DMS114 treated with DMSO at 0.1 percent for 48 hours (cell line): ENCODE results near the gene TRAPPC1.

ENCODE experiments used
- DNase-seq: peaks from one replicate; lab custom pipeline; 2025; ENCODE audit not compliant: unreplicated experiment; lab: John Stamatoyannopoulos, UW

The TRAPPC1 gene

DNA sequence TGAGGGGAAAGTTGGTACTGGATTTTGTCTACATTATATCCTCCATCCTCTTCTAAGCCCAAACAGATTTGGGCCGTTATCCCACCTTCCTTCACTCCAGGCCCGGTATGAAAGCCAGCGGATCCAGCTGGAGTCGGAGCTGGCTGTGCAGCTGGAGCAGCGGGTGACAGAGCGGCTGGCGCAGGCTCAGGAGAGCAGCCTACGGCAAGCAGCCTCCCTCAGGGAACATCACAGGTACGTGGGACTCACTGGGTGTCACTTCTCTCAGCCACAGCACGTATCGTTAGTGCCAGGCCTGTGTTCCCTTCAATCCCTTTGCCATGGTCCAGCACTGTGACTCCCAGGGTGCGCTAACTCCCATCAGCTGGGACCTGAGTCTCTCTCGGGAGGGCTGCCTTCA lies 11.5 kb upstream of the TRAPPC1 start:
- no peak for DNase-seq

DNA sequence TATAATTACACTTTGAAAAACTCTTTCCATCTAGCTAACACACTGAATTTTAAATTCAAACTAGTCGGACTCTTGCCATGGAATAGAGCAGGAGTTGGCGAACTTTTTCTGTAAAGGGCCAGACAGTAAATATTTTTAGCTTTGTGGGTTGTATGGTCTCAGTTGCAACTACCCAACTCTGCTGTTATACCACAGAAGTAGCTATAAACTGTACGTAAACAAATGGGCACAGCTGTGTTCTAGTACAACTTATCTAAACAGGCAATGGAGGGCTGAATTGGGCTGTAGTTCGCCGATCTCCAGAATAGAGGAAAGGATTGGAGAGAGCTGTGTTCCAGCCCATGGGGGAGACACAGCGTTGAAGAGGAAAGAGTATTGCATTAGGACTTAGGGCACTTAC lies 9.0 kb upstream of the TRAPPC1 start:
- DNase-seq: no peak

DNA sequence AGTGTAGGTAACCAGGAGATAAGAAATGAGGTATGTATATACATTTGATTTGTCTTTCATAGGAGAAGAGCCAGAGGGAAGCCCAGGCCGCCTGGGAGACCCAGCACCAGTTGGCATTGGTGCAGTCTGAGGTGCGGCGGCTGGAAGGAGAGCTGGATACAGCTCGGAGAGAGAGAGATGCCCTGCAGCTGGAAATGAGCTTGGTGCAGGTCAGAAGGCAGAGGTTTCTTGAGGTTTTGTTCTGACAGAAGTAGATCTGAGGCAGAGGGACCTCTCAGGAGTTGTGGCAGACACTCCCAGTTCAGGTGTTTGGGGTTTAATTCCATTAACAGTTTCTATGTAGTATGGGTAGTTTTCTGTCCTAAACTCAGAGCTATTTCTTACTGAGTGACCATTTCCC lies 8.3 kb upstream of the TRAPPC1 start:
- DNase-seq: no peak

DNA sequence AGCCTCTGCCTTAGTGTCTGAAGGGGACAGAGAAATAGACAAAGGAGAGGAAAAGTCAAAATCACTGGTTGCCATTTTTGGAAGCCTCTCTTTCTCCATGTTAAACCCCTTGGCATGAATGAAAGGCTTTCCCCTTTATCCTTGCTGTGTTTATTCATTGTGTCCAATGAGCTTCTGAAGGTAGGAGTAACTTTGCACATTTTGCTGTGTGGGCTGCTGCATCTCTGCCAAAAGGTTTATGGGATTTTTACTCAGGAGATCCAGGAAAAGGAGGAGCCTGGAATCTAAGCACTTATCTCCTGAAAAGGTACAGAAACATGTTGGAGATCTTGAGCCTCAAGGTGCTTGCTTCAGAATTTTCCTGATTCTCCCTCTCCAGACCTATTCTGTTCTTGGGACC lies 4.1 kb upstream of the TRAPPC1 start:
- DNase-seq: no peak

DNA sequence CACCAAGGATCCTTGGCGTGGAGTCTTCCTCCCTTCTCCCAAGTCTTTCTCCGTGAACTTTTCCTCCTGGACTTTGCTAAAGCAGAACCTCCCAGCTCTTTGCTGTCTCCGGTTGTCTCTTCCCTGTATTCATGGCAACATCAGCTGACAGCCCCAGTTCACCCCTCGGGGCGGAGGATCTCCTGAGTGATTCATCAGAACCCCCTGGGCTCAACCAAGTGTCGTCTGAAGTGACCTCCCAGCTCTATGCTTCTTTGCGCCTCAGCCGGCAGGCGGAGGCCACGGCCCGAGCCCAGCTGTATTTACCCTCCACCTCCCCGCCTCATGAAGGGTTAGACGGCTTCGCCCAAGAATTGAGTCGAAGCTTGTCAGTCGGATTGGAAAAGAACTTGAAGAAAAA lies 1.2 kb upstream of the TRAPPC1 start:
- no peak for DNase-seq

DNA sequence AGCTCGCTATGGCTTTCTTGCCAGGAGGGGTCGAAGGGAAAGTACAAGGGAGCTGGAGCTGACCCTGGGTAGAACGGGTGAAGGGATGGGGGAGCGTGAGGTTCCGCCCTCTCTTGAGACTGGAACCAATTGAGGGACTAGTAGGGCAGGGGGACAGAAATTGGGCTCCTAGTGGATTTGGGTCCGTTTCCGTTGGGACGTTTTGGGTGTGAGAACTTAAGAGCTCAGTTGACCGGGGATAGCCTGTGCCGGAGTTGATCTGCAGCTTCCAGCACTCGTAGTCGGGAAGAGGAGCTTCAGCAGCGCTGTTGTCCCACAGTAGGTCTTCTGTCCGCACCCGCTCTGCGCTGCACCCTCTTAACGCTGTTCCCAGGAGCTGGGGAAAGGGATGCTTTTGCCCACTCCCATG lies 741 bp upstream of the TRAPPC1 start:
- DNase-seq: peak; percentile 22

DNA sequence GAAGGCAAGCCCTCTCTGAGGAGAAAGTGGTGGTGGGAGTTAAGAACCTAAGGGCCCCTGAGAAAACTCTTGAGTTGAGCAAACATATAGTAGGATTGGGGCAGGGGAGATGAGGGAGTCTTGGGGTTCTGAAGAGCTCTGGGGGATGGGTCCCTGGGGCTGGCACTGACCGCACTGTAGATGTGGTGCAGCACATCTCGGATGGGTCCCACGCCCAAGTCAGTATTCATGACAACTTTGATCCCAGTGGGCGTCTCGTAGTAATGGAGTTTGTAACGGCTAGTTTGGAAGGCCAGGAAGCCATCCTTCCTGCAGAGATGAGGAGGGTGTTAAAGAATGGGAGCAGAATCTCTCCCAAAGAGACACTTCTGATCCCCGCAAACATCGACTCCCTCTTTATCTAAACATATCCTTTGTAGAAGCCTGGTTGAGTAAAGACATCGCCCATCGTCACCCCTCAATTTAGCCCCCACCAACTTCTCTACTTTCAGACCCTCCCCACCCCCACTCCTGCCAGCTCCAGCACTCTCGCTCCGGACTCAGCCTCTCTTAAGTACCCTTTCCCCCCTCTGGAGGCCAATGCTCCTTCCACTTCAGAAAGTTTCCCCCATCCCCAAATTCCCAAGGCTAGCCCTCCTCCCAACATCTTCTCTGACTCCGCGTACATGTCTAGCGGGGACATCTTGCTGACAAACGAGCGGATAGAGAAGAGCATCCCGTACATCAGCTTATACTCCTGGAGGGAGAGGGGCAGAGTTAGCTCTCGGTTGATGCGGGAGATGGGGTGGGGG lies 710 bp downstream of the TRAPPC1 start:
- no peak for DNase-seq

DNA sequence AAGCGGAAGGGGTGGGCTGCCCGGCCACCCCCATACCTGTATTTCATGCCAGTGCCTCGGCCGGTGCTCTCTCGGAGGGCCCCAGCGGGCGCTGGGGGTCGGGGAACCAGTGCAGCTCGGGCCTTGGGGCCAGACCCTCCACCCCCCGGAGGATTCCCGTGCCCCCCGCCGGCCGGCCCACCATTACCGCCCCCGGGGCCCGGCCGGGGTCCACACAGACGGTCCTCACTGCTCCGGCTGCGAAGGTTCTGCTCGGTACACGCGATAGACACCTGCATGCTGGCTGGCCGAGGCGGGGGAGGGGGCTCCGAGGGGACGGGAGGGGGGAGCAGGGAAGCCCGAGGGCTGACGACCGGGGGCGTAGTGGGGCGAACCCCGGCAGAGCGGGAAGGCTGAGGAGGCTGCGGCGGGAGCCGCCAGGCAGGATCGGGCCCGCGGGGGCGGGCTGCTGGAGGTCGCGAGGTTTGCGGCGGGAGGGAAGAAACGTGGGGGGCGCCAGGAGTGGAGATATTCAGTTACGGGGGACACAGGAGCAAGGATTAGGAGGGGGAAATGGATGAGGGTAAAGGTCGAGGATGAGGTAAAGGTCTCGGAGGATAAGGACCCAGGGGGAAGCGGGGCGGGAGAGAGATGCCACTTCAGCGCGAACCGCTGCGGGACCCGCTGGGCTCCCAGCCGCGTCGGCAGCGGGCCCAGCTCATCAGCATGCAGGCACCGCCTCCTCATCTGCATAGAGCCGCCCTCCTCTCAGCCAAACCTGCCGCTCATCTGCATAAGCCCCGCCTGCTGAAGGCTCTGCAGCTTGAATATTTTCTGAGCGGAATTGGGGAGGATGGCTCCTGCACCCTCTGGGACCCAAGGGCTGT lies 2.4 kb downstream of the TRAPPC1 start, which contains the start of gene KCNAB3:
Gene KCNAB3 (minus strand): TSS at position 699 of the 866 bp plus-strand sequence. CDS start 421 bp downstream, at position 278.
- DNase-seq: no peak

DNA sequence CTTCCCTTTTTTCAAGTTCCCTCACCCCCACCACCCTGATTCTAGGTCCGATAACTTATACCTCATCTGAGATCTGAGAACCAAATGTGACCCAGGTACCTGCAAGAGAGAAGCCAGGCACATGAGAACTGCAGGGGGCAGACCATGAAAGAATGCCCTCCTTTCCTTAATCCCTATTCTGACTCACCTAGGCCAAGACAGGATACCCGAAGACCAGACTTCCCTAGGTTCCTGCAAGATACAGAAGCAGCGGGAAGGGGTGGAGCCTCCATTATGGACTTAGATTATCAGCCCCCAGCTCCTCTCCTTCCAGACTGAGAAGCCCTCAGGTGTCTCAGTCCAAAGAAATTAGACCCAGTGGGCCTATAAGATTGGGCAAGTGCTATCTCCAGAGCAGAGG lies 4.2 kb downstream of the TRAPPC1 start:
- no peak for DNase-seq

DNA sequence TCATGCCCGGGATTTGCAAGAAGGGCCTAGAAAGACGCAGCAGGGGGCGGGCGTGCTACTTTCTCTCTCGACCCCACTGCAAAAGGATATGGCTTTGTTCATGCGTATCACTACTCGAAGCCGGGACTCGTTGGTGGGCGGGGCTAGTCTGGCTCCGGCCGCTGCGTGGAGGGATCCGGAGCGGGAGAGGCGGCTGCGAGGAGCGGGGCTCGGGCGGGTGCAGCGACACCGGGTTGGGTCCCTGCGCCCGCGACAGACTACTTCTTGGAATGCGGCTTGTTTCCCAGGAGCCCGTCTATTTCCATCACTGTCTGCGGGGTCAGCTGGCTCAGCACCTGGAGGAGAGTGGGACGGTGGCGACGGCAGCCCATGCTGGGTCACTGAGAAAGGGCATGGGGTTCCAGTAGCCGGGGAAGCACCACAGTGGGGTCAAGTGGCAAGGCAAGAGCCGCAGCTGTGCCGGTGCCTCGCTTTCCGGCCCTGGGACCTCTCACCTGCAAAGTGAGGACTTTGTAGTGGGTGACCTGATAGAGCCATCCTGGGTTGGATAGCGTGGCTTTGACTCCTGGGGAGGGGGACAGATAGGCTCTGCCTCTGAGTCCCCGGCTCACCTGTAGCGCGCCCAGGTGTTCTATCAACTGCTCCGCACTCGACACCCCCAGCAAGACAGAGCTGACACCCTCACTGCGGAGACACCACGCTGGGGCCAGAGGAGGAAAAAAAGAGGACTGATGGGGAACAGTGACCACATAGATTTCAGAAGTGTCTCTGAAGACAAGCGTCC lies 8.7 kb downstream of the TRAPPC1 start:
- DNase-seq: no peak

DNA sequence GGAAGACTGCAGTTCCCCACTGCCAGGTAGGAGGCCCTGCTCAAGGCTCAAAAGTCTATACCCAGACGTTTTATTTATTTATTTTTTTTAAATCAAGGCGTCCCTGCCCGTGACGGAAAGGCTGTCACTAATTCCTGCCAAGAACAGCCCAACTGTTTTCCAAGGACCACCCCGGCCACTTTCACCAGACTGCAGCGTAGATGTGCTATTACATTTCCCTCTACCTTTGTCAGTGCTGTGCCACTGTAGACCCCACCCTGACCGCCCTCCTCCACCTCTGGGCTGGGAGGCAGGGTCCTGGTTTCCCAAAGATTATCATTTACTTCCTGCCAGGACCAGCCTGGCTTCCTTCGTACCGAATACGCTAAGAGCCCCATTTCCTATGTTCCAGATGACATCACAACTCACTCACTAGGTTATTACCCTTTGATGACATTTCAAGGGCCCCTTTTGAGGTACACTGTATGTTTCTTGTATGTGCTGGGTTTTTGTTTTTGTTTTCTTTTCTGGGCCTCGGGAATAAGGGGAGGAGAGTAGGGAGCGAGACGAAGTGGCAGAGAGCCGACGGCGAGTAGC lies 9.4 kb downstream of the TRAPPC1 start:
- no peak for DNase-seq

DNA sequence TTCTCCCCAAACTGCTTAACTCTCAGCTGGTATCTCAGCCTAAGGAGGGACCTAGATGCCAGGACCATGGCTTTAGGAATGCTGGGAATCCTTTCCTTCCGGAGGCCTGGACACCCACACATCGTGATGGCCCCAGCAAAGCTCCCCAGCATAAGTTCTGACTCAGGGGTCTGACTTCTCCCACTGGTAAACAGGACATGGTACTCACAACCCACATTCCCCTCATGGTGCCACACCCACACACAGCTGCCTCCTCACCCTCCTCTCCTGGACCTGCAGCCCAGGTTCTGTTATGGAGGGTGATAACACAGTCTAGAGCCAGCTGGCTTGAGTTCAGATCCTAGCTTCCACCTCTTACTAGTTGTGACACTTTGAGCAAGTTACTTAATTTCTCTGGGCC lies 14.9 kb downstream of the TRAPPC1 start:
- no peak for DNase-seq

DNA sequence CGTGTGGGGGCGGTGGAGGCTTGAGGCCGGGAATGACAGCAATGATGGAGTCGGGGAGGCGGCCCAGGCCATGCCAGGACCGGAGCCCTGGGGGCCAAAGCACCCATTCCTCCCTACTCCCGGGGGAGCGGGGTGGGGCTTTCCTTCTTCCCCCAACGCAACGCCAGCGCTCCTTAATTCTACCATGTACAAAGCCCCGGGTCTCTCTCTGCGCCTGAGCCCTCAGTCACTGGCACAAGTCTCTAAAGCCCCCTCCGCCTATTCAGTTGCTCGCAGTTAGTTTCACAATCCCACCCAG lies 15.4 kb downstream of the TRAPPC1 start:
- DNase-seq: no peak

DNA sequence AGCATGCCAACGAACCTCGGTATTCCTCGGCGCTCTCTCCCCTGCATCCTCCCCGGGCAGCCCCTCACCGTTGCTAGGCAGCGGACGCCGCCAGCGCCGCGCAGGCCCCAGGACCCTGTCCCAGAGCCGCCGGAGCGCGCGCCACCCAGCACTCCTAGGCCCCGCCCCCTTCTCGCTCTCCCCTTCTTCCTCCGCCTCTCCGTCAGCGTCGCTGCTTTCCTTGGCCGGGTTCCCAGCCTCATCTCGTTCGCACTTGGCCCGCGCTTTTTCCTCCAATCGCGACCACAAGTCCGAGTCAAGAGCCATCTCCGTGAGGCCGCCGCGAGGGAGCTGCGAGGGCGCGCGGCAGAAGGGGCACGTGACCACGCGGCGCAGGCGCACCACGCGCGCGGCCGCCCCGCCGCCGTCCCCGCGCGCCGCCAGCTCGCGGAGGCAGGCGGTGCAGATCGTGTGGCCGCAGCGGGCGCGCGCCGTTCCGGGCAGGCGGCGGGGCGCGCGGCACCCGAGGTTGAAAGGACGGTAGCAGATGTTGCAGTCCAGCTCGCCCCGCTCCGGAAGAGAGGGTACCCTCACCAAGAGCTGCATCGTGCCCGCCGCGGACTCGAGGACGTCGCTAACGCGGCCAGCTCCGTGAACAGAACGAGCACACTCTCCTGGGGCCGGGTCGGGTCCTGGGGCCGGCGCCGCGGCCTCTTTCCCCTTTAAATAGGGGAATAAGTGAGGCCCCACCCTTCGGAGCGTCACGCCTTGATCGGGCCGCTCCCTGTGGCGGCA lies 15.9 kb downstream of the TRAPPC1 start, which contains the start of gene RNF227:
Gene RNF227 (minus strand): TSS at position 679 of the 774 bp plus-strand sequence. CDS start 94 bp downstream, at position 585.
- DNase-seq: peak; percentile 84

DNA sequence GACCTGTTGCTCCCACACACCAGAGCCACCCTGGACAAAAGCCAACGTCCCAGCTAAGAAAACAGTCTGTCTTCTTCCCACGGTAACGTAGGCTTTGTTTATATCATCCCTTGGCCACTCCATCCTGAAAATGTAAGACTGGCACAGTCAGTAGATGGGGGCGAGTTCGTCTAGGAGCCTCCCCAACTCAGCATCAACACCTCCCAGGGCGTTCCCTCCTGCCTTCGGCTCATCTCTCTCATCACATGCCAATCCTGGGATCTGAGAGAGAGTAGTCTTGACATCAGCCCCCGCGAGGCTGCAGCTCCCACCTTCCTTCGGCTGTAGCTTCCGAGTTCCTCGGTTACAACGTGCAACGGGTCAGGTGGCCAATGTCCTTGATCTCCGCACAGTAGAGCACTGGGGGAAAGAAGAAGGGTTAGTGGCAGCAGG lies 16.6 kb downstream of the TRAPPC1 start:
- no peak for DNase-seq

DNA sequence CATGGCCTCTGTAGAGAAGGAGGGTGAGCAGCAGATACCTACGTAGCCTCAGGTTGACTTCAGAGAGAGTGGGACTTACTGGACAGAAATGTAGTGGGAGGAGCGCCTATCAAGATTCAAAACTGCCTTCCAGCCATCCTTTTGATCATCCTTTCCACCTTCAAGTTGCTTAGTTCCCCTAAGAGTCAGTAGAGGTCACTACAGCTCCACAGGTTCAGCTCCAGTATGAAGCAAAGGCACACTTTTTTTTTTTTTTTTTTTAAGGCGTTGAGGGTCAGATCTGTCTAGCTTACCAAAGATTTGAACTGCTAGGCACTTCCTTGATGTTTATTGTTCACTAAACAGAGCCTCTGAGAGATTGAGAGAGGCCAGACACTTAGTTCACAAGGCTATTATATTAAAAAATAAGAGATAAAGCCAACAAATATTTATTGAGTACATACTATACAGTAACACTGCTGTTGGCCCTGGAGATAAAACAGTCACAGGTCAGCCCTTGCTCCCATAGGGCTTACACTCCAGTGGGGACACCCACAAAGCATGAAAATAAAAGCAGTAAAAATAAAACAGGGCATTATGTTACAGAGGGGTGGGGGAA lies 18.7 kb downstream of the TRAPPC1 start:
- peak; percentile 52 for DNase-seq

DNA sequence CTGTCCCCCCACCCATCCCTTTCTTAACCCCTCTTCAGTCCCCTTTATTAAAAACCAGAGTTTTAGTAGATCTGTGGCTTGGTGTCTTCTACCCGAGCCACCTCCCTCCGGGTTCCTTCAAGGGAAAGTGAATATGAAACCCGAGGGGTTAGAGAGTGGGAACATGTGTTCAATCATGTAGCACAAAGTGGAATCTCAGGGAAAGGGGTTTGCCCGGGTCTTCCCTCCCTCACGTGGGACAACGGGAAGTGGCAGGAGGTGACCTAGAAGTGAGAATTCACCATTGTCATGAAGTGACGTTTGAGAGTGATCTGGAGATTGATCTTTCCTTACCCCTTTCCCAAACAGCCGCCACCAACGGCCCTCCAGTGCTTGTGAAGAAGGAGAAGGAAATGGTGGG lies 20.6 kb downstream of the TRAPPC1 start:
- no peak for DNase-seq

DNA sequence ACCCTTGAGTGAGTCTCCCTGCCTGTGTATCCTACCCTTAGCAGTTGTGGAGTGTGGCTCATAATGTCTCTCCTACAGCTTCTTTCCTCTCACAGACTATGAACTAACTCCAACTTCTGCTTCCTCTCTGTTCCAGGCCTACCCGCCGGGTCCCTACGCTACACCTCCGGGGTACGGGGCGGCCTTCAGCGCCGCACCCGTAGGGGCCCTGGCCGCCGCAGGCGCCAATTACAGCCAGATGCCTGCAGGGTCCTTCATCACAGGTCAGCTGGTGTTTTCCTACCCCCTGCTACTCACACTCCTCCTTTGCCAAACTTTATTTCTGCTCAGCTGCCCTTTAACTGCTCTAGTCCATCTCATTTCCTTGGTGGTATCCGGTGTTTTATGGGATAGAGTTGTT lies 21.0 kb downstream of the TRAPPC1 start:
- no peak for DNase-seq

DNA sequence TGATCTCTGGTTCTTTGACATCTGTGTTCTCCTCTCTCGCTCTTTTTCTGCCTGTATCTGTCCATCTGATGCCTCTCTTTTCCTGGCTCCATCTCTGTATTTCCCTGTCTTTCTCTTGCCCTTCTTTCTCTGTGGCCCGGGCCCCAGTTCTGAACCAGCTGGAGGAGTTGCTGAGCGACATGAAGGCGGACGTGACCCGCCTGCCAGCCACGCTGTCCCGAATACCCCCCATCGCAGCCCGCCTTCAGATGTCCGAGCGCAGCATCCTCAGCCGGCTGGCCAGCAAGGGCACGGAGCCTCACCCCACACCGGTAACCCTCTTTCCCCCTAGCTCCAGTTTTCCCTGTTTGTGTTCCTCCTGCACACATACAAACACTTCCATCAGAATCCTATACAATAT lies 21.5 kb downstream of the TRAPPC1 start:
- DNase-seq: no peak

DNA sequence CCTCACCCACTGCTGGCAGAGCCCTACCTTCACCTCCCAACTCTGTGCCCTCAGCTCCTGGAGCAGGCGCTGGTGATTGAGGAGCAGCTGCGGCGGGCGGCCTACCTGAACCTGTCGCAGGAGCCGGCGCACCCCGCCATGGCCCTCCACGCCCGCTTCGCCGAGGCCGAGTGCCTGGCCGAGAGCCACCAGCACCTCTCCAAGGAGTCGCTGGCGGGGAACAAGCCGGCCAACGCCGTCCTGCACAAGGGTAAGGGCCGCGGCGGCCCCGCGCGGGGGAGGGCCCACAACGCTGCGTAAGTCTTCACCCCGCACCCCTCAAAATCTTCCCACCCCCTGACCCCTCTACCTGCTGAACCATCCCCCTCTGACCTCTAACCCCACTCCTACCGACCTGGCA lies 22.7 kb downstream of the TRAPPC1 start:
- DNase-seq: no peak
